NCI-H1105 (cell line): ENCODE data around the gene RRAD.
A peak's percentile ranks its signal among the peaks of the same experiment; 100 is the strongest.

ENCODE experiments used
- DNase-seq: peaks from one replicate; lab custom pipeline; 2025; lab: John Stamatoyannopoulos, UW

Gene RRAD

GRCh38 chr16:66934138-66934838 lies 9.0 kb upstream of the RRAD start, which contains the start of gene CIAO2B:
Gene CIAO2B, minus strand, starts transcription at chr16:66934402. Its CDS starts 38 bp downstream, at chr16:66934364.
- peak; percentile 66 for DNase-seq

DNA sequence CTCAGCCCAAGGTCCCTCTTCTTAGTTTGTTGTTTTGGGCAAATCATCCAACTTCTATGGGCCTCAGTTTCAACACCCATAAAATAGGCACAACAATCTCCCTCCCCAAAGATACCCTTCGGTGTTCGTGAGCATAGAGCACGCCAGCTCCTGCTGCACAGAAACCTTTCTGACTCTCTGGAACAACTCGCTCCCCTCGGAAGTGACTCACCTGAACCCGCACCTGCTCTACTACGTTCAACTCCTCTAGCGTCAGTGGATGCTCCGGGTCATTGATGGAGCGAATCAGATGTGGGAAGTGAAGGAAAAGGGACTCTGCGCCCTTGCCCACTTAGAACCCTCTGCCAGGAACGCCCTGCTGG lies 8.4 kb upstream of the RRAD start:
- no peak for DNase-seq

- no peak for DNase-seq
Measured at GRCh38 chr16:66932076-66932475, 6.7 kb upstream of the RRAD start.

- no peak for DNase-seq
Measured at GRCh38 chr16:66931665-66932064, 6.3 kb upstream of the RRAD start.

DNA sequence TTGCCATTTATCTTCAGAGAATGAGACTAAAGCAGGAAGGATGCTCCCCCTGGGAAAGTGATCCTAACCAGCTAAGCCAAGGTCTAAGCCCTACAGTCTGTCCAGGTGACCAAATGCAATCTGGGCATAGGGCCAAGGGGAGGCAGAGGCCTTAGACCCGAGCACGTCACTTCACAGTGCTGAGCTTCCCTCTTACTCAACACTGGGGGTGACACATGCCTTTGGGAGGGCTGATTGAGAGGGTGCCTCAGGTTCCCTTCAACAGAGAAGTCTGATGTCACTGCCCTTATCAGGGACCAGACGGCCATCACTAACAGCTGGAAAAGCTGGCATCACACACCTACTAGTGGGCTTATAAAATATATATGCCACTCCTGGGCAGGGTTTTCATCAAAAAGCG lies 4.9 kb upstream of the RRAD start:
- no peak for DNase-seq

DNA sequence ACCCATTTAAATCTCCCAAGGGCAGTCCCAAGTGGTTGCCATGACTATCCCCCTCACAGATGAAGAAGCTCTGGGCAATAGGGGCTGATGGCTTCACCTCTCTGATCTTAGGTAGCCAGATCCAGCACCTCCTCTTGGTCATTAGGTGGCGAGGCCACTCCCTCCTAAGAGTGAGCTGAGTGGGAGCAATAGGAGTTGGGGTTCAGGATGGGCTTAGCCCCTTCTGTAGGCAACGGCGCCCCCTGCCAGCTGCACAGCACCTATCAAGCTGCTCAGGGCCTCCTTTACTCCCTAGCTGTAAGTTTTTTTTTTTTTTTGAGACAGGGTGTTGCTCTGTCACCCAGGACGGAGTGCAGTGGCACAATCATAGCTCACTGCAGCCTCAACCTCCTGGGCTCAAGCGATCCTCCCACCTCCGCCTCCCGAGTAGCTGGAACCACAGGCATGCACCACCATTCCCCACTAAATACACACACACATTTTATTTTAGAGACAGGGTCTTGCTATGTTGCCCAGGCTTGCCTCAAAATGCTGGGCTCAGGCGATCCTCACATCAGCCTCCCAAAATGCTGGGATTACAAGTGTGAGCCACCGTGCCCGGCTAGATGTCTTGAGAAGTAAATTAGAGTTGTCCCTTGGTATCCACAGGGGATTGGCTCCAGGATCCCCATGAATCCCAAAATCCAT lies 3.5 kb upstream of the RRAD start:
- DNase-seq = no peak

DNA sequence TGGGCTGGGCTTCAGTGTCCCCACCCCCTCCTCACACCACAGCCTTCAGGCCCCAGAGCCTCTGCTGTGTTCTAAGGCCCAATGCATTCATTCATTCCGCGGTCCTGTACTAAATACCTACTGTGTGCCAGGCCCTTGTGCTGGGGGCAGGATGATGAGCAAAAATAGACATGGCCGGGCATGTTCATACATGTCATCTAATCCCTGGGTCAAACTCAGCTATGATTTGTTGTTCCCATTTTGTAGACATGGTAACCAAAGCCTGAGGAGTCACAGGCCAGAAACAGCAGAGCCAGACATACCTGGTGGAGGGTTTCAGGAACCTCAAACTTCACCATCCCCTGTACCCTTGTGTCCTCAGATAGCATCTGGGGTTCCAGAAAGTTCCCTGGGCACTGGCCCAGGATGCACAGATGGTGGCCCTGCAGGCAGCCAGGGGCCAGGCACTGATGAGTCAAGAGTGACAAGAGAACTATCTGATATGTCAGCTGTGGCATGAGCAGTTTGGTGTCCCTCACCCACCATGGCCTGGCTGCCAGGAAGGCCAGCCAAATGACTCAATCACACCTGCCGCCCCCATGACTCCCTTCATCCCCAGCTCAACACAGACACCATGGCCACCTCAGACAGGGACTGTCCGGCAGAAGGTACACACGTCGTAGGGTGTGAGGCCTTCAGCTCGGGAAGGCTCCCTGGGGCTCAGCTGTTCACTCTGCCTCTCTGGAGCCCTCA lies 2.7 kb upstream of the RRAD start:
- no peak for DNase-seq

DNA sequence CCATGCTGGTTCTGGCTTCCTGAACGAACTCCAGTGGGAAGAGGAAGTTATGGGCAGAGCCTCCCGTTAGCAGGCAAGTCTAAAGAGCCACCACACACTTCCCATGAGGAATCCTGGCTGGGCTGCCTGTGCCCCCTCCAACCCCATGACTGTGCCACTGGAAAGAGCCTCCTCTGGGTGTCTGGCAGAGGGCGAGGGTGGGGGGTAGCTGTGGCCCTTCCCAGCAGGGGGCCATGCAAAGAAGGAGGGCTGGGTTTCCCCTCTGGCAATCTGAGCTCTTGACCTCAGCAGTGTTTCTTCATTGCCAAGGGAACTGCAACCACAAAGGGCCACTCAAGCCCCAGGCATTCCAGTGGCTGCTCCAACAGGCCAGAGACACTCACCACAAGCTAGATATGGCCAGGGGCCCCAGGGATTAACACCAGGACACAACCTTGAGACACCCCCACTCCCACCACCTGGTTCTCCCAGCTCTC lies 1.7 kb upstream of the RRAD start:
- no peak for DNase-seq

GRCh38 chr16:66926171-66926947 lies 1.0 kb upstream of the RRAD start:
- DNase-seq = no peak

DNA sequence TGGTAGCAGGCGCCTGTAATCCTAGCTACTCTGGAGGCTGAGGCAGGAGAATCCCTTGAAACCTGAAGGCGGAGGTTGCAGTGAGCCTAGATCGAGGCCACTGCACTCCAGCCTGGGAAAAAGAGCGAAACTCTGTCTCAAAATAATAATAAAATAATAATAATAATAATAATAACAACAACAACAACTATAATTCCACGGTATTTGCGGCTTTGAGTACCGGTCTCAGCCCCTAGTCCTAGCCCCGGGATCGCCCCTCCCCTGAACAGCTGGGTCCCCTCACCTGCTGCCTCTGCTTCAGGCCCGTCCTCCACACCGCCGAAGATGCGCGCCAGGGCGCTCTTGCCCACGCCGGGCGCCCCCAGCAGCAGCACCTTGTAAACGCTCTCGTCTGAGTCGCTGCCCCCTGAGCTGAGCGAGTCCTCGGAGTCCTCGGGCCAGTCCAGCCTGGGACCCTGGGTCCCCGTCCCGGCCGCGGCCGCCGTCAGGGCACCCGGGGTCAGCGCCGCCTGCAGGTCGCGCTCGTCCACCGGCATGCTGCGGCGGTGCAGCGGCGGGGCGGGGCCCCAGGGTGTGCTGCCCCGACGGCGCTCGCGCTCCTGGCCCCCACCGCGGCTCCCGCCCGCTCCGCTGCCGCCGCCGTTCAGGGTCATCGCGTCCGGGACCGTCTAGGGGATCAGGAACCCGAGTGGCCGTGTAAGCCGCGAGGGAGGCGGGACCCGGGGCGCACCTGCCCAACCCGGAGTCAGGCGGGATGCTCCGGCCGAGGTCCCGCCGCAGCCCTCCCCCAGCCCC lies 611 bp downstream of the RRAD start:
- no peak for DNase-seq

DNA sequence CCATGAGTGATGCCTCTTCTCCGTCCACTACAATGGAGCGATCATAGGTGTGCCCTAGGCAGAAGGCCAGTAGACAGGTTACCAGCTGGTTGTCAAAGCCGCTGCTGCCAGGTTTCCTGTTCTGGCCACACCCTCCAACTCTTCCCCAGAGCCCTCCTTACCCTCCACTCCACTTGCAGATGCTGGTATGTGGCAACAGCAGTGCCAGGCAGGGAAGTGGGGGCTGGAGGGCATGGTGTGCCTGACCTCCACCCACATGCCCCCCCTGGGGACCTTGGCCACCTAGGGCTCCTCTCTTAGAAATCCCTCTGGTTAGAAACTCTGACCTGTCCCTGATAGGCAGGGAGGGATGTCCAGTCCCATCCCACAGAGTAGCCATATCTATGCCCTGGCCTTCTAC lies 1.5 kb downstream of the RRAD start:
- DNase-seq = no peak

- DNase-seq = no peak
Measured at GRCh38 chr16:66923247-66923731, 2.0 kb downstream of the RRAD start.

- no peak for DNase-seq
Measured at GRCh38 chr16:66921729-66922450, 3.4 kb downstream of the RRAD start.

GRCh38 chr16:66920924-66921680 lies 4.2 kb downstream of the RRAD start:
- no peak for DNase-seq

DNA sequence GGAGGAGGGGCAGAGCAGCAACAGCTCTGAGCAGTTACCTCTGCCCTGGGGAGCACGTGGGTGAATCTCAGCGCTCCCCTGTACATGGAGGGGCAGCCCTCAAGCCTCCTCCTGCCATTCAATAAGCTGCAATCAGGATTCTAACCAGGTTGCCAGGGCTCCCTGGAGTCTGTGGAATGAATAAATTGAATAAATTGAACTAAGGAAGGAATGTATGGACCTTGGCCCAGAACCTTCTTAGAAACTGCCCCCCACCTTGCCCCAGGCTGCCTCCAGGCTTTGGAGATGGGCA lies 5.1 kb downstream of the RRAD start:
- no peak for DNase-seq

DNA sequence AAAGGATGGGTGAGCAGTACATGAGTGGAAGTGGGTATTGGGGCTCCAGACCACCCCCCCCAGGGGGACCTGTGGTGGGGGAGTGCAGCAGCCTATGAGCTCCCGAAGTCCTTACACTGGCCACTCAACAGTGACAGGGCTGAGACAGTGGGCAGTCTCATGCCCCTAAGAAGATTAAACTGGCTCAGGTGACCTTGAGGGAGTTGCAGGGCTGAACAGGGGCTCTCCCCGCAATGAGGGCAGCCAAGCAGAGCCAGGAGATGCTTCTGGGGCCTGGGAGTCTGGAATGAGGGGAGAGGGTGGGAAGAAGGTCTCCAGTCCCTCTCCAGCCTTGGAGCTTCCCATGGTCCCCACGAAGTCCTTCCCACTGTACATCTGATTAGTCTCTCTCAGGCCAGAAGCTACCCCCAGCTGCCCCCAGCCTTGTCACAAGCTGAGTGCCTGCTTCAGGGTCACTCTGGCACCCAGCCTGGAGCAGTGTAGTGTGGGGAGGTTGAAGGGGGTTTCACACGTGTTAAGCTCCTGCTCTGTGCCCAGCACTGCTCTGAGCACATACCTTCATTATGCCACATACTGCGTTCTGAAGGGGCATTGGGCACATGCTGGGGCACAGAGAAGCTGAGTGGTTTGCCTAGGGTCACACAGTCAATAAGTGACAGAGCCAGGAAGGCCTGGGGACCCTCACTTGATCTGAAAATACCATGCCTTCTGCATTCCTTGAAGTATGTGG lies 5.6 kb downstream of the RRAD start:
- no peak for DNase-seq

DNA sequence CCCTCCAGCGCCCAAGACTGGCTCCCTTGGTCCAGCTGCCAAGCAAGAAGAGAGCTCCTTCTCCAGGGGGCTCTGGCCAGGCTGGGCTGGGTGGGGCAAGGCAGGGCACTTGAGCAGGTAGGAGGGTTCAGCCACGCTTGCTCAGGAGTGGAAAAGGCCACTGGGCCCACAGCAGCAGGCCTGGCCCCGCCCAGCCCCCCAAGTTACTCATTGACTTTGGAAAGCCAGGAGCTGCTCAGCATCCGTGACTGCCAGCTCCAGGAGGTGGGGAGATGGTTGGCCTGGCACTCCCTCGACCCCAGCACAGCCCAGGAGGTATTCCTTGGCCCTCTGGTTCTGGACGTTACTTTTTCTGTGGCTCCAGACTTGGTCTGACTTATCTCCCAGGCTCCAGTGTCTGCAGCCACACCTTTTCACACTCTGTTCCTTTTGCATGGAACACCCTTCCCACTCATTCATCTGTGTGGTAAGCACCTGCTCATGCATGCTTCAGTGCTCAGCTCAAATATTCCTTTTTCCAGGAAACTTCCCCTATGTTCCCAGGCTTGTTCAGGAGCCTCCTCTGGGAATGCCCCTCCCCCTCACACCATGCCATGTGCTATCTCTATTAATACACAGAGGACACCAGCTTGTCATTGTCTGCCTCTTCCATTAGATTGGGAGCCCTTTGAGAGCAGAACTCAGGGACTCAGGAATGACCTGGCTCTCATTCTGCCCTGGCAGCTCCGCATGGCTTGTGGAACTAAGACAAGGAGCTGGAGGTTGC lies 6.3 kb downstream of the RRAD start, which contains the start of gene CDH16:
Gene CDH16 (minus strand): TSS at position 83 of the 766 bp plus-strand sequence. CDS start 820 bp downstream, outside the sequence.
- no peak for DNase-seq

DNA sequence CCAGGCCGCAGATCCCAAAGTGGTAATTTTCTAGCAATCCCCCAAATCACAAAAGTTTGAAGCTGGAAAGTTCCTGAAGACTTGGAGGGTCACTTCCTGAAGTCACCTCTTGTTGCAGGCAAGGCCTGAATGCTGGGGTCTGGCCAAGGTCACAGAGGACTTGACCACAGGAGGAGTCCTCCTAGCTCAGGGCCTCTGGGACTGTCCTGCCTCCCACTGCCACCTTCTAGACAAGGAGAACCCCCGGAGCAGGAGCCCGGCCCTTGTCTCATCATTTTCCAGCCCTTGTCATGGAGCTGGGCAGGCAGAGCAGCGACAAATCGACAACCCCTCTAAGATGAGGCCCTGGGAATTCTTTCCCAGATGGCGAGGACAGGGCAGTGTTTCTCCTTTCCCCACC lies 7.0 kb downstream of the RRAD start:
- no peak for DNase-seq
